H9 (cell line): ENCODE measurements around the gene RCAN3. TPM values are rescaled to one million over a fixed set of nuclear protein-coding genes. Genes with fewer than 3 reads are reported as not detected.

ENCODE experiments used
- DNase-seq: peaks from one replicate; pipeline ENCODE4 v3.0.0-alpha.2; 2017
- H2AFZ ChIP-seq: one replicate; pipeline ENCODE4 v1.6.1; 2013; ENCODE audit warnings: mild to moderate bottlenecking, low read length, control low read depth, moderate library complexity
- H2AK5ac ChIP-seq: 2 replicates; pipeline ENCODE4 v1.6.1; 2013; ENCODE audit warnings: low read length, control low read depth, mixed read lengths; ENCODE audit not compliant: insufficient read length
- H2BK120ac ChIP-seq: one replicate; pipeline ENCODE4 v1.6.1; 2013; ENCODE audit warnings: low read depth, mild to moderate bottlenecking, low read length, control low read depth, inconsistent platforms; ENCODE audit not compliant: poor library complexity, severe bottlenecking
- H2BK12ac ChIP-seq: 2 replicates; pipeline ENCODE4 v1.6.1; 2013; ENCODE audit warnings: low read length, control low read depth, mixed read lengths, low read depth; ENCODE audit not compliant: insufficient read length
- H2BK15ac ChIP-seq: 2 replicates; pipeline ENCODE4 v1.6.1; 2013; ENCODE audit warnings: low read depth, low read length, control low read depth
- H2BK20ac ChIP-seq: one replicate; pipeline ENCODE4 v1.6.1; 2013; ENCODE audit warnings: low read depth, mild to moderate bottlenecking, low read length, control low read depth, inconsistent platforms; ENCODE audit not compliant: poor library complexity, severe bottlenecking
- H2BK5ac ChIP-seq: 2 replicates; pipeline ENCODE4 v1.6.1; 2013; ENCODE audit warnings: low read length, control low read depth, mixed read lengths; ENCODE audit not compliant: insufficient read length
- H3K14ac ChIP-seq: 2 replicates; pipeline ENCODE4 v1.6.1; 2013; ENCODE audit warnings: low read length, control low read depth; ENCODE audit not compliant: insufficient read depth
- H3K18ac ChIP-seq: 2 replicates; pipeline ENCODE4 v1.6.1; 2013; ENCODE audit warnings: low read depth, mild to moderate bottlenecking, mixed read lengths, low read length, control low read depth; ENCODE audit not compliant: insufficient read length
- H3K23ac ChIP-seq: 2 replicates; pipeline ENCODE4 v1.6.1; 2013; ENCODE audit warnings: low read length, control low read depth, mixed read lengths, low read depth; ENCODE audit not compliant: insufficient read length
- H3K23me2 ChIP-seq: 2 replicates; pipeline ENCODE4 v1.6.1; 2013; ENCODE audit warnings: low read depth, mild to moderate bottlenecking, mixed read lengths, low read length, control low read depth; ENCODE audit not compliant: insufficient read length, poor library complexity, severe bottlenecking
- H3K27ac ChIP-seq: 2 replicates; pipeline ENCODE4 v1.5.1; 2013; ENCODE audit warnings: low read length, control low read depth, mixed read lengths, low read depth; ENCODE audit not compliant: insufficient read length
- H3K27me3 ChIP-seq: 2 replicates; pipeline ENCODE4 v1.6.1; 2013; ENCODE audit warnings: low read length, control low read depth, inconsistent platforms; ENCODE audit not compliant: insufficient read depth
- H3K4ac ChIP-seq: 2 replicates; pipeline ENCODE4 v1.6.1; 2013; ENCODE audit warnings: low read depth, mild to moderate bottlenecking, control low read depth, inconsistent platforms, low read length, moderate library complexity
- H3K4me1 ChIP-seq: 2 replicates; pipeline ENCODE4 v1.6.1; 2013; ENCODE audit warnings: low read length, control low read depth, inconsistent platforms; ENCODE audit not compliant: insufficient read depth
- H3K4me2 ChIP-seq: 2 replicates; pipeline ENCODE4 v1.6.1; 2013; ENCODE audit warnings: low read length, control low read depth, mixed read lengths; ENCODE audit not compliant: insufficient read length, insufficient read depth
- H3K56ac ChIP-seq: 2 replicates; pipeline ENCODE4 v1.6.1; 2013; ENCODE audit warnings: low read depth, mild to moderate bottlenecking, mixed read lengths, low read length, control low read depth; ENCODE audit not compliant: insufficient read length
- H3K79me1 ChIP-seq: 2 replicates; pipeline ENCODE4 v1.6.1; 2013; ENCODE audit warnings: low read depth, mild to moderate bottlenecking, moderate library complexity, low read length, control low read depth, inconsistent platforms; ENCODE audit not compliant: insufficient read depth, poor library complexity, severe bottlenecking
- H3K79me2 ChIP-seq: 2 replicates; pipeline ENCODE4 v1.6.1; 2013; ENCODE audit warnings: low read length, control low read depth, inconsistent platforms; ENCODE audit not compliant: insufficient read depth
- H3K9ac ChIP-seq: 2 replicates; pipeline ENCODE4 v1.6.1; 2013; ENCODE audit warnings: low read length, control low read depth, mixed read lengths; ENCODE audit not compliant: insufficient read length; ENCODE audit errors: extremely low read depth
- H3K9me3 ChIP-seq: one replicate; pipeline ENCODE4 v1.6.1; 2013; ENCODE audit warnings: low read depth, low read length, inconsistent platforms; ENCODE audit not compliant: control insufficient read depth
- H3T11ph ChIP-seq: one replicate; pipeline ENCODE4 v1.6.1; 2013; ENCODE audit warnings: mild to moderate bottlenecking, low read length, control low read depth, inconsistent platforms
- H4K20me1 ChIP-seq: one replicate; pipeline ENCODE4 v1.6.1; 2013; ENCODE audit not compliant: control insufficient read depth, insufficient read length, insufficient read depth
- H4K5ac ChIP-seq: 2 replicates; pipeline ENCODE4 v1.6.1; 2013; ENCODE audit warnings: low read depth, mild to moderate bottlenecking, mixed read lengths, low read length, control low read depth; ENCODE audit not compliant: insufficient read length
- H4K8ac ChIP-seq: replicated peaks from 2 replicates; pipeline ENCODE4 v1.6.1; 2013; ENCODE audit warnings: low read length, control low read depth, mixed read lengths, low read depth; ENCODE audit not compliant: insufficient read length
- H4K91ac ChIP-seq: 2 replicates; pipeline ENCODE4 v1.6.1; 2013; ENCODE audit warnings: low read depth, mild to moderate bottlenecking, moderate library complexity, mixed read lengths, low read length, control low read depth; ENCODE audit not compliant: insufficient read length
- H3K27ac Mint-ChIP-seq, 3 experiments: 2 replicates in 2 of 3; 3 replicates in 1 of 3; pipeline ENCODE4 v1.8.0; 2020 to 2021; ENCODE audit warnings: mixed read lengths in 3 of 3, mild to moderate bottlenecking in 1 of 3, moderate library complexity in 1 of 3
- H3K27me3 Mint-ChIP-seq: 2 replicates; pipeline ENCODE4 v1.8.0; 2021; ENCODE audit warnings: low read depth, mild to moderate bottlenecking, moderate library complexity, mixed read lengths
- H3K36me3 Mint-ChIP-seq, 3 experiments: 2 replicates in 2 of 3; 3 replicates in 1 of 3; pipeline ENCODE4 v1.8.0; 2020 to 2021; ENCODE audit warnings: low read depth in 3 of 3, mixed read lengths in 3 of 3; ENCODE audit not compliant: insufficient read depth in 1 of 3
- H3K4me1 Mint-ChIP-seq, 2 experiments: 2 replicates each; pipeline ENCODE4 v1.8.0; 2020; ENCODE audit warnings: mixed read lengths in 2 of 2
- H3K4me3 Mint-ChIP-seq, 2 experiments: 2 replicates in 1 of 2; 3 replicates in 1 of 2; pipeline ENCODE4 v1.8.0; 2020 to 2021; ENCODE audit warnings: mild to moderate bottlenecking in 2 of 2, mixed read lengths in 2 of 2, moderate library complexity in 1 of 2
- H3K9me3 Mint-ChIP-seq, 2 experiments: 2 replicates in 1 of 2; 3 replicates in 1 of 2; pipeline ENCODE4 v1.8.0; 2020; ENCODE audit warnings: mild to moderate bottlenecking in 2 of 2, mixed read lengths in 2 of 2, moderate library complexity in 1 of 2
- WGBS: extraction: QIAGEN DNeasy Blood & Tissue Kit; methylation state at CpG from one replicate; pipeline ENCODE4 v1.1.7; 2013; ENCODE audit warnings: missing lambda C conversion rate, low lambda C conversion rate, mixed read lengths; ENCODE audit not compliant: insufficient read length; ENCODE audit errors: extremely low coverage; 5-methylcytosine and 5-hydroxymethylcytosine counted together
- total RNA-seq: library from RNA; stranded (reverse); gene quantifications from 2 replicates; pipeline ENCODE4 v1.2.1, GENCODE V29; 2021
- TF ChIP-seq, protein P1 (sequence below): fragments of 200-600 bp; sonication (generic); conservative IDR thresholded peaks from 3 replicates; pipeline ENCODE4 v1.8.0; 2021; ENCODE audit warnings: antibody characterized with exemption, mild to moderate bottlenecking

RCAN3 gene
- total RNA-seq, 1 experiment from 2014 or later, result 13.0 TPM

DNA sequence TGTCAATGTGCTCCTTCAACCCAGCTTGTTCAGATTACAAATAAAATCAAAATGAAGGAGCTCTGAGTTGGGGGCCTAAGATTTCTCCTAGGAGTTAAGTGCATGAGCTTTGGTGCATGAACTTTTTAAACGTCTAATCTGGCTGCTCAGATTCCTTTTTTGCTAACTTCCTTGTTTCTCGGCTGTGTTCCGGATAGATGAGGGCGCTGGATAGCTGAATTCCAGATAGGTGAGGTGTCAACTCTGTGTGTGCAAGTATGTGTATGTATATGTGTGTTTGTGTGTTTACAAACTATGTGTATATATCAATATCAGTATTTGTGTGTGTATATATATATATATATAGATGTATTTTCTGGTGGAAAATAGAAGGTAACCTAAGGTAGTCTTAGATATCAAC is 37.5 kb upstream of the RCAN3 start:
- no peaks in the 10 kb centered on the region; the same call in 1 of the 2 replicates for H3K27me3 Mint-ChIP-seq
- Histone ChIP-seq H4K8ac (no peak overlapping the region), H3K27me3 (no peaks in the 10 kb centered on the region), H3K14ac (no peak overlapping the region), H3K4me1 (peaks cover 2% of the 10 kb centered on the region; the same call in 1 of the 2 replicates), H4K20me1 (no peaks in the 10 kb centered on the region), H3K79me1 (no peaks in the 10 kb centered on the region), H3K4ac (no peak overlapping the region), H4K91ac (no peak overlapping the region), H3K23ac (no peak overlapping the region), H2AFZ (no peak overlapping the region), H2AK5ac (no peak overlapping the region), H2BK15ac (no peak overlapping the region), H3T11ph (no peak overlapping the region), H4K5ac (no peak overlapping the region), H2BK5ac (no peak overlapping the region), H2BK12ac (no peak overlapping the region), H3K18ac (no peak overlapping the region), H3K9ac (no peak overlapping the region), H3K79me2 (no peaks in the 10 kb centered on the region), H3K4me2 (peak overlapping the region; percentile 49), H2BK120ac (no peak overlapping the region), H2BK20ac (no peak overlapping the region), H3K9me3 (no peaks in the 10 kb centered on the region), H3K27ac (no peak overlapping the region), H3K56ac (no peak overlapping the region), H3K23me2 (peaks cover 5% of the 10 kb centered on the region)
- TF ChIP-seq, protein P1, sequence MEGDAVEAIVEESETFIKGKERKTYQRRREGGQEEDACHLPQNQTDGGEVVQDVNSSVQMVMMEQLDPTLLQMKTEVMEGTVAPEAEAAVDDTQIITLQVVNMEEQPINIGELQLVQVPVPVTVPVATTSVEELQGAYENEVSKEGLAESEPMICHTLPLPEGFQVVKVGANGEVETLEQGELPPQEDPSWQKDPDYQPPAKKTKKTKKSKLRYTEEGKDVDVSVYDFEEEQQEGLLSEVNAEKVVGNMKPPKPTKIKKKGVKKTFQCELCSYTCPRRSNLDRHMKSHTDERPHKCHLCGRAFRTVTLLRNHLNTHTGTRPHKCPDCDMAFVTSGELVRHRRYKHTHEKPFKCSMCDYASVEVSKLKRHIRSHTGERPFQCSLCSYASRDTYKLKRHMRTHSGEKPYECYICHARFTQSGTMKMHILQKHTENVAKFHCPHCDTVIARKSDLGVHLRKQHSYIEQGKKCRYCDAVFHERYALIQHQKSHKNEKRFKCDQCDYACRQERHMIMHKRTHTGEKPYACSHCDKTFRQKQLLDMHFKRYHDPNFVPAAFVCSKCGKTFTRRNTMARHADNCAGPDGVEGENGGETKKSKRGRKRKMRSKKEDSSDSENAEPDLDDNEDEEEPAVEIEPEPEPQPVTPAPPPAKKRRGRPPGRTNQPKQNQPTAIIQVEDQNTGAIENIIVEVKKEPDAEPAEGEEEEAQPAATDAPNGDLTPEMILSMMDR, result no peak
- DNase-seq, result no peak
- WGBS, result no CpG with 5 or more reads among the region's 4 CpGs
- H3K9me3 Mint-ChIP-seq, result peaks cover 2 to 4% of the 10 kb centered on the region in 2 experiments; a peak in 2 of 5 replicates
- peak overlapping the region in 2 of 3 experiments; percentile 64 to 93; a peak in 4 of 7 replicates for H3K27ac Mint-ChIP-seq
- peaks cover 47 to 51% of the 10 kb centered on the region in 2 experiments for H3K4me1 Mint-ChIP-seq
- H3K36me3 Mint-ChIP-seq, result peaks cover 5 to 11% (median 6%) of the 10 kb centered on the region in 3 experiments; a peak in 5 of 7 replicates
- H3K4me3 Mint-ChIP-seq, result peak overlapping the region; percentile 26 to 75; a peak in 4 of 5 replicates
